HFFc6 (cell line): Measurements from ENCODE around the gene RSPO3. TPM values are rescaled to one million over a fixed set of nuclear protein-coding genes. Genes with fewer than 3 reads are reported as not detected.

ENCODE experiments used
- DNase-seq: peaks from one replicate; pipeline ENCODE4 v3.0.0-alpha.2; 2018
- H3K27ac Mint-ChIP-seq: 2 replicates; pipeline ENCODE4 v1.8.0; 2020; ENCODE audit warnings: mild to moderate bottlenecking, mixed read lengths
- H3K27me3 Mint-ChIP-seq: 2 replicates; pipeline ENCODE4 v1.8.0; 2021; ENCODE audit warnings: mild to moderate bottlenecking, moderate library complexity, mixed read lengths; ENCODE audit not compliant: insufficient read depth
- H3K36me3 Mint-ChIP-seq: 2 replicates; pipeline ENCODE4 v1.8.0; 2021; ENCODE audit warnings: low read depth, mixed read lengths
- H3K4me1 Mint-ChIP-seq: 2 replicates; pipeline ENCODE4 v1.8.0; 2020; ENCODE audit warnings: low read depth, mixed read lengths
- H3K4me3 Mint-ChIP-seq: 2 replicates; pipeline ENCODE4 v1.8.0; 2020; ENCODE audit warnings: mild to moderate bottlenecking, moderate library complexity, mixed read lengths
- H3K9me3 Mint-ChIP-seq: 2 replicates; pipeline ENCODE4 v1.8.0; 2020; ENCODE audit warnings: mild to moderate bottlenecking, mixed read lengths
- CTCF ChIP-seq: fragments of 200-600 bp; sonication (generic); IDR thresholded peaks from 2 replicates; pipeline ENCODE4 v1.5.0; 2021; ENCODE audit warnings: antibody characterized with exemption, mild to moderate bottlenecking
- total RNA-seq, 6 experiments: library from RNA; stranded (reverse); fragmentation: NEBNext Ultra II Directional; extraction: Animal tissue kit (Norgen Biotek cat#: 25700); gene quantifications; 2 replicates in 1 of 6; 3 replicates in 5 of 6; pipeline ENCODE4 v1.2.3, GENCODE V29; 2021

Gene RSPO3
- total RNA-seq, 6 experiments from 2014 or later: not detected

DNA sequence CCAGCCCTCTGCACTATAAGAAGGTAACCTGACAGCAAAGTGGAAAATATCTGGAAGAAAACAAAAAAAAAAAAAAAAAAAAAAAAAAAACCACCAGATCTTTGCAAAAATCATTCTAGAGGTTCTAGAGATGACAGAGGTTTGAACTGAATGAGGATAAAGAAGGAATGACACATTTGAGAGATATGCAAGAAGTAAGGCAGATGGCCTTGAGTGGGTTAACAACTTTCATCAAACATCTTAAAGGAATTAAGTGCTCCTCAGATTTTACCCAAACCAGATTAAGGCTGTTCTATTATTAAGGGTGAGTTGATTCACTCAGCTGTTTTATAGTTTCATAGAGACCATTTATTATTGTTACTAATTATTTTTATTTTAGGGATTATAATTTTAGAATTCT lies 62.0 kb downstream of the RSPO3 start:
- no peak overlapping the region for H3K4me3 Mint-ChIP-seq
- peaks cover 15% of the 10 kb centered on the region for H3K4me1 Mint-ChIP-seq
- no peak overlapping the region for H3K27ac Mint-ChIP-seq
- DNase-seq: no peak
- no peak for TF ChIP-seq CTCF
- H3K9me3 Mint-ChIP-seq: no peaks in the 10 kb centered on the region
- peaks cover 4% of the 10 kb centered on the region for H3K27me3 Mint-ChIP-seq
- no peaks in the 10 kb centered on the region for H3K36me3 Mint-ChIP-seq

- Mint-ChIP-seq H3K9me3 (no peaks in the 10 kb centered on the region), H3K36me3 (no peaks in the 10 kb centered on the region), H3K27me3 (peaks cover 1% of the 10 kb centered on the region; the same call in 1 of the 2 replicates), H3K4me1 (no peaks in the 10 kb centered on the region; the same call in 1 of the 2 replicates), H3K4me3 (no peak overlapping the region), H3K27ac (no peak overlapping the region)
- no peak for TF ChIP-seq CTCF
- DNase-seq: no peak
Measured at GRCh38 chr6:127182501-127182900, 64.0 kb downstream of the RSPO3 start.

DNA sequence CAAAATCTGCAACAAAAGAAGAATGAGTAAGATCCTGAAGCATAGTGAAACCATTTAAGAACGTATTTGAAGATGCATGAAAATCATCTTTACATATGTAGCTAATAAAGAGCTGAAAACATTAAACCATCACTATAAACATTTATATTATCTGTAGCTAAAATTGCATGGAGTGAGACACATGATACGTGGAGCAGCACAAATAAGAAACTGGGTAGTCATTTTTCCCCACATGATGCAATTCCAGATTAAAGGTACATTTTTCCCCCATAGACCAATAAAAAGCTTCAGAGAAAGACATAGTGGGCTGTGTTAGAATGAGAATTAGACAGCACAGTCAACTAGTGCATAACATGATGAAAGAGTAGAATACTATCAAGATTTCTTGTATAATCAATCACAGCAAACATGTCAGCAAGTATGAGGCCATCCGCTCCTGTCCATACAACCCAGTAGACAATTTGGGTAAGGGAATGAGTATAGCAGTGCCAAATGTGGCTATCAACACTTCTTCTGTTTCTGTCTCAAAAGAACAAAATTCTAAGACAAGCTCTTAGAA lies 67.0 kb downstream of the RSPO3 start:
- Mint-ChIP-seq H3K27ac (no peak overlapping the region), H3K9me3 (no peaks in the 10 kb centered on the region), H3K27me3 (peaks cover 1% of the 10 kb centered on the region; the same call in 1 of the 2 replicates), H3K4me1 (no peaks in the 10 kb centered on the region), H3K4me3 (no peak overlapping the region), H3K36me3 (no peaks in the 10 kb centered on the region)
- TF ChIP-seq CTCF: no peak
- DNase-seq: no peak

GRCh38 chr6:127186889-127187288 lies 68.4 kb downstream of the RSPO3 start:
- H3K27ac Mint-ChIP-seq: no peak overlapping the region
- no peaks in the 10 kb centered on the region for H3K9me3 Mint-ChIP-seq
- no peak for DNase-seq
- H3K4me3 Mint-ChIP-seq: no peak overlapping the region
- peak; percentile 65 for TF ChIP-seq CTCF
- peaks cover 10% of the 10 kb centered on the region for H3K4me1 Mint-ChIP-seq
- peaks cover 1% of the 10 kb centered on the region; the same call in 1 of the 2 replicates for H3K27me3 Mint-ChIP-seq
- H3K36me3 Mint-ChIP-seq: no peaks in the 10 kb centered on the region

- Mint-ChIP-seq H3K27ac (no peak overlapping the region), H3K36me3 (no peaks in the 10 kb centered on the region), H3K4me3 (no peak overlapping the region), H3K9me3 (no peaks in the 10 kb centered on the region), H3K27me3 (peaks cover under 1% of the 10 kb centered on the region; the same call in 1 of the 2 replicates), H3K4me1 (peaks cover 19% of the 10 kb centered on the region)
- TF ChIP-seq CTCF: no peak
- DNase-seq: no peak
Measured at GRCh38 chr6:127188744-127189143, 70.3 kb downstream of the RSPO3 start.
